Mesendoderm (in vitro differentiated cells): Measurements from ENCODE around the gene GTF3C1.

Source experiments
- DNase-seq: peaks from one replicate; pipeline ENCODE4 v3.0.0; 2013
- H2AK5ac ChIP-seq: 2 replicates; pipeline ENCODE4 v1.6.1; 2013; ENCODE audit warnings: low read length, inconsistent platforms
- H2BK120ac ChIP-seq: 2 replicates; pipeline ENCODE4 v1.6.1; 2013; ENCODE audit warnings: low read depth, mild to moderate bottlenecking, low read length, moderate library complexity, mixed read lengths
- H2BK15ac ChIP-seq: replicated peaks from 2 replicates; pipeline ENCODE4 v1.6.1; 2013; ENCODE audit warnings: low read depth, mild to moderate bottlenecking, moderate library complexity
- H2BK5ac ChIP-seq: 2 replicates; pipeline ENCODE4 v1.6.1; 2013; ENCODE audit warnings: low read length, inconsistent platforms
- H3K18ac ChIP-seq: 2 replicates; pipeline ENCODE4 v1.6.1; 2013; ENCODE audit warnings: mild to moderate bottlenecking, low read length, mixed read lengths
- H3K23ac ChIP-seq: one replicate; pipeline ENCODE4 v1.6.1; 2013; ENCODE audit warnings: low read length
- H3K27ac ChIP-seq: 2 replicates; pipeline ENCODE4 v1.5.1; 2013; ENCODE audit warnings: low read depth, mild to moderate bottlenecking, inconsistent platforms, low read length, moderate library complexity
- H3K27me3 ChIP-seq: 2 replicates; pipeline ENCODE4 v1.6.1; 2013; ENCODE audit warnings: low read length, control low read depth, mild to moderate bottlenecking, inconsistent platforms; ENCODE audit not compliant: insufficient read depth, poor library complexity
- H3K36me3 ChIP-seq: 2 replicates; pipeline ENCODE4 v1.6.1; 2013; ENCODE audit warnings: low read length, inconsistent platforms; ENCODE audit not compliant: control insufficient read depth, insufficient read depth
- H3K4ac ChIP-seq: one replicate; pipeline ENCODE4 v1.6.1; 2013; ENCODE audit warnings: low read depth, mild to moderate bottlenecking, low read length, moderate library complexity
- H3K4me1 ChIP-seq: 2 replicates; pipeline ENCODE4 v1.6.1; 2013; ENCODE audit warnings: low read depth, low read length, inconsistent platforms; ENCODE audit not compliant: control insufficient read depth
- H3K4me2 ChIP-seq: 2 replicates; pipeline ENCODE4 v1.6.1; 2013; ENCODE audit warnings: low read length
- H3K4me3 ChIP-seq: 2 replicates; pipeline ENCODE4 v1.5.1; 2013; ENCODE audit warnings: mild to moderate bottlenecking, low read length
- H3K56ac ChIP-seq: one replicate; pipeline ENCODE4 v1.6.1; 2013; ENCODE audit warnings: low read length
- H3K79me1 ChIP-seq: 2 replicates; pipeline ENCODE4 v1.6.1; 2013; ENCODE audit warnings: low read length, inconsistent platforms
- H3K79me2 ChIP-seq: 2 replicates; pipeline ENCODE4 v1.6.1; 2013; ENCODE audit warnings: mild to moderate bottlenecking, low read length; ENCODE audit not compliant: control insufficient read depth, insufficient read depth
- H3K9ac ChIP-seq: 2 replicates; pipeline ENCODE4 v1.6.1; 2013; ENCODE audit warnings: low read length, inconsistent platforms
- H4K5ac ChIP-seq: one replicate; pipeline ENCODE4 v1.6.1; 2013; ENCODE audit warnings: low read length
- H4K8ac ChIP-seq: one replicate; pipeline ENCODE4 v1.6.1; 2013; ENCODE audit warnings: low read depth, mild to moderate bottlenecking, control low read depth, low read length, moderate library complexity
- WGBS: extraction: QIAGEN DNeasy Blood & Tissue Kit; methylation state at CpG from one replicate; pipeline ENCODE4 v1.1.7; 2013; ENCODE audit warnings: low lambda C conversion rate, missing lambda C conversion rate; ENCODE audit not compliant: insufficient coverage; ENCODE audit errors: extremely low coverage; 5-methylcytosine and 5-hydroxymethylcytosine counted together

GTF3C1 gene

GRCh38 chr16:27516365-27516764 is 33.3 kb downstream of the GTF3C1 start:
- no peak overlapping the region for H4K5ac ChIP-seq
- no peak overlapping the region for H3K4ac ChIP-seq
- peaks cover 2% of the 10 kb centered on the region for H3K36me3 ChIP-seq
- no peak overlapping the region for H2BK15ac ChIP-seq
- H2AK5ac ChIP-seq = no peak overlapping the region
- H3K9ac ChIP-seq = no peak overlapping the region
- peaks cover 6% of the 10 kb centered on the region for H3K79me1 ChIP-seq
- no peaks in the 10 kb centered on the region for H3K4me1 ChIP-seq
- no peak overlapping the region for H3K27ac ChIP-seq
- H3K18ac ChIP-seq = no peak overlapping the region
- WGBS = no CpG with 5 or more reads among the region's 11 CpGs
- no peak overlapping the region for H3K56ac ChIP-seq
- H3K23ac ChIP-seq = no peak overlapping the region
- DNase-seq = no peak
- H4K8ac ChIP-seq = no peak overlapping the region
- H3K79me2 ChIP-seq = no peaks in the 10 kb centered on the region
- H2BK120ac ChIP-seq = no peak overlapping the region
- H3K27me3 ChIP-seq = no peaks in the 10 kb centered on the region
- no peak overlapping the region for H2BK5ac ChIP-seq
- H3K4me3 ChIP-seq = no peak overlapping the region
- H3K4me2 ChIP-seq = no peak overlapping the region

- H3K23ac ChIP-seq = no peak overlapping the region
- H3K36me3 ChIP-seq = peaks cover 3% of the 10 kb centered on the region
- H3K27ac ChIP-seq = no peak overlapping the region
- no peak overlapping the region for H3K18ac ChIP-seq
- no peaks in the 10 kb centered on the region for H3K27me3 ChIP-seq
- no peak overlapping the region for H3K56ac ChIP-seq
- H2BK15ac ChIP-seq = no peak overlapping the region
- H3K79me1 ChIP-seq = peaks cover 6% of the 10 kb centered on the region
- no peak overlapping the region for H3K4ac ChIP-seq
- H4K5ac ChIP-seq = no peak overlapping the region
- H3K79me2 ChIP-seq = no peaks in the 10 kb centered on the region
- no peaks in the 10 kb centered on the region for H3K4me1 ChIP-seq
- H3K4me2 ChIP-seq = no peak overlapping the region
- no peak overlapping the region for H2AK5ac ChIP-seq
- no peak overlapping the region for H2BK5ac ChIP-seq
- H3K4me3 ChIP-seq = no peak overlapping the region
- H2BK120ac ChIP-seq = no peak overlapping the region
- no peak overlapping the region for H3K9ac ChIP-seq
- DNase-seq = peak; percentile 68
- no peak overlapping the region for H4K8ac ChIP-seq
- WGBS = no CpG with 5 or more reads among the region's 9 CpGs
Observed at GRCh38 chr16:27515874-27516353, 33.8 kb downstream of the GTF3C1 start.

- Histone ChIP-seq H4K5ac (no peak overlapping the region), H3K9ac (no peak overlapping the region), H3K18ac (no peak overlapping the region), H2BK5ac (no peak overlapping the region), H3K4me2 (no peak overlapping the region), H2AK5ac (no peak overlapping the region), H2BK120ac (no peak overlapping the region), H3K4me1 (no peaks in the 10 kb centered on the region), H3K4me3 (no peak overlapping the region), H3K56ac (no peak overlapping the region), H3K79me2 (no peaks in the 10 kb centered on the region), H3K27ac (no peak overlapping the region), H3K23ac (no peak overlapping the region), H3K36me3 (peaks cover 4% of the 10 kb centered on the region), H3K4ac (no peak overlapping the region), H3K79me1 (peaks cover 6% of the 10 kb centered on the region), H3K27me3 (no peaks in the 10 kb centered on the region), H4K8ac (no peak overlapping the region), H2BK15ac (no peak overlapping the region)
- DNase-seq = no peak
- no CpG with 5 or more reads among the region's 12 CpGs for WGBS
Observed at GRCh38 chr16:27514806-27515205, 34.9 kb downstream of the GTF3C1 start.

GRCh38 chr16:27511657-27512448 is 37.9 kb downstream of the GTF3C1 start:
- no CpG with 5 or more reads among the region's 22 CpGs for WGBS
- no peak overlapping the region for H3K4me2 ChIP-seq
- no peak overlapping the region for H2BK15ac ChIP-seq
- no peaks in the 10 kb centered on the region for H3K79me2 ChIP-seq
- H3K18ac ChIP-seq = no peak overlapping the region
- peaks cover 9% of the 10 kb centered on the region for H3K36me3 ChIP-seq
- no peak overlapping the region for H2BK5ac ChIP-seq
- no peaks in the 10 kb centered on the region for H3K27me3 ChIP-seq
- H3K27ac ChIP-seq = no peak overlapping the region
- no peak overlapping the region for H4K8ac ChIP-seq
- no peak overlapping the region for H3K4me3 ChIP-seq
- peaks cover 6% of the 10 kb centered on the region for H3K79me1 ChIP-seq
- no peak overlapping the region for H2BK120ac ChIP-seq
- DNase-seq = no peak
- H3K9ac ChIP-seq = no peak overlapping the region
- no peak overlapping the region for H4K5ac ChIP-seq
- no peak overlapping the region for H3K23ac ChIP-seq
- no peaks in the 10 kb centered on the region for H3K4me1 ChIP-seq
- no peak overlapping the region for H3K4ac ChIP-seq
- no peak overlapping the region for H3K56ac ChIP-seq
- H2AK5ac ChIP-seq = no peak overlapping the region

- Histone ChIP-seq H3K4me3 (no peak overlapping the region), H3K23ac (no peak overlapping the region), H3K9ac (no peak overlapping the region), H3K4ac (no peak overlapping the region), H2BK5ac (no peak overlapping the region), H3K79me2 (no peaks in the 10 kb centered on the region), H3K27ac (no peak overlapping the region), H3K27me3 (no peaks in the 10 kb centered on the region), H4K5ac (no peak overlapping the region), H3K36me3 (peaks cover 24% of the 10 kb centered on the region), H3K79me1 (no peaks in the 10 kb centered on the region), H4K8ac (no peak overlapping the region), H2BK15ac (no peak overlapping the region), H3K4me2 (no peak overlapping the region), H3K56ac (no peak overlapping the region), H3K4me1 (no peaks in the 10 kb centered on the region), H2AK5ac (no peak overlapping the region), H2BK120ac (no peak overlapping the region), H3K18ac (no peak overlapping the region)
- no CpG with 5 or more reads among the region's 9 CpGs for WGBS
- DNase-seq = no peak
Observed at GRCh38 chr16:27508476-27508875, 41.2 kb downstream of the GTF3C1 start.

- Histone ChIP-seq H2BK120ac (no peak overlapping the region), H3K36me3 (peaks cover 28% of the 10 kb centered on the region), H3K27ac (no peak overlapping the region), H3K18ac (no peak overlapping the region), H2AK5ac (no peak overlapping the region), H4K5ac (no peak overlapping the region), H3K56ac (no peak overlapping the region), H2BK5ac (no peak overlapping the region), H3K79me1 (no peaks in the 10 kb centered on the region), H3K27me3 (no peaks in the 10 kb centered on the region), H2BK15ac (no peak overlapping the region), H3K4me1 (no peaks in the 10 kb centered on the region), H3K4me3 (no peak overlapping the region), H3K79me2 (no peaks in the 10 kb centered on the region), H3K4ac (no peak overlapping the region), H3K23ac (no peak overlapping the region), H4K8ac (no peak overlapping the region), H3K4me2 (no peak overlapping the region), H3K9ac (no peak overlapping the region)
- no peak for DNase-seq
- WGBS = no CpG with 5 or more reads among the region's 17 CpGs
Observed at GRCh38 chr16:27506771-27507170, 42.9 kb downstream of the GTF3C1 start.
